LNCAP (cell line): ENCODE data around the gene FOXI1.

ENCODE experiments used
- TF ChIP-seq, protein P1 (sequence below): fragments of 450-650 bp; IDR thresholded peaks from 2 replicates; pipeline ENCODE4 v1.5.1; 2017; ENCODE audit warnings: mild to moderate bottlenecking

The FOXI1 gene

DNA sequence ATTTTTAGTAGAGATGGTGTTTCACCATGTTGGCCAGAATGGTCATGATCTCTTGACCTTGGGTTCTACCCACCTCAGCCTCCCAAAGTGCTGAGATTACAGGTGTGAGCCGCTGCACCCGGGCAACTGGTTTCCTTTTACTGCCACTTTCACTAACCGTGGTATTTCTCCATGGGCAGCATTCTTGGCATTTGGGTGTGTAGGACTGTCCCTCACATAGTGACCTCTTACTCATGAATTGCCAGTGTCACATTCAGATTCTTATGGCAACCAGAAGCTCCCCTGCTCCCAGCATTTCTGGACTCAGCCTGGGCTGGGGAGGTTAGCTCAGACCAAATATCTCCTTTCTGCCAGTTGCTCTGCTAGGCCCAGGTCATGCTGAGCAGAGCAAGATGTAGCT lies 50.1 kb downstream of the FOXI1 start:
- TF ChIP-seq, protein P1, sequence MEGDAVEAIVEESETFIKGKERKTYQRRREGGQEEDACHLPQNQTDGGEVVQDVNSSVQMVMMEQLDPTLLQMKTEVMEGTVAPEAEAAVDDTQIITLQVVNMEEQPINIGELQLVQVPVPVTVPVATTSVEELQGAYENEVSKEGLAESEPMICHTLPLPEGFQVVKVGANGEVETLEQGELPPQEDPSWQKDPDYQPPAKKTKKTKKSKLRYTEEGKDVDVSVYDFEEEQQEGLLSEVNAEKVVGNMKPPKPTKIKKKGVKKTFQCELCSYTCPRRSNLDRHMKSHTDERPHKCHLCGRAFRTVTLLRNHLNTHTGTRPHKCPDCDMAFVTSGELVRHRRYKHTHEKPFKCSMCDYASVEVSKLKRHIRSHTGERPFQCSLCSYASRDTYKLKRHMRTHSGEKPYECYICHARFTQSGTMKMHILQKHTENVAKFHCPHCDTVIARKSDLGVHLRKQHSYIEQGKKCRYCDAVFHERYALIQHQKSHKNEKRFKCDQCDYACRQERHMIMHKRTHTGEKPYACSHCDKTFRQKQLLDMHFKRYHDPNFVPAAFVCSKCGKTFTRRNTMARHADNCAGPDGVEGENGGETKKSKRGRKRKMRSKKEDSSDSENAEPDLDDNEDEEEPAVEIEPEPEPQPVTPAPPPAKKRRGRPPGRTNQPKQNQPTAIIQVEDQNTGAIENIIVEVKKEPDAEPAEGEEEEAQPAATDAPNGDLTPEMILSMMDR: no peak

DNA sequence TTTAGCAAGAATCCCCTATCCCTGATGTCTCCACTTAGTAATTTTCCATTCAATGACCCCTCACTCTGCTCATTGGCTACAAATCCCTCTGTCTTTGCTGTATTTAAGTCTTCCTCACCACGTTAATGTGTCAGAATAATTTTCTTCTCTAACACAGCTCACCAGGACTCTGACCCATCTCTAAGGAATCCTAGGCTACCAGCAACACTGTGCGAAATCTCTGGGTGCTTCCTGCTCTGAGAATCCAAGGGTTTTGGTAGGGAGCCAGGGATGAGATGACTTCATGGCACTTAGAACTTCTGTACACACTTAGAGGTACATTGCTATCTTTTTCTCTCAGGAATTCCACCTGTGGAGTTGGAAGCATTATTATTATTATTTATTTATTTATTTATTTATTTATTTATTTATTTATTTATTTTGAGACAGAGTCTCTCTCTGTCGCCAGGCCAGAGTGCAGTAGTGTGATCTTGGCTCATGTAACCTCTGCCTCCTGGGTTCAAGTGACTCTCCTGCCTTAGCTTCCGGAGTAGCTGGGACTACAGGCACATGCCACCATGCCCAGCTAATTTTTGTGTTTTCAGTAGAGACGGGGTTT lies 53.5 kb downstream of the FOXI1 start:
- TF ChIP-seq, protein P1: no peak
